OCI-M2 (cell line): ENCODE results near the gene GLO1.
A peak's percentile ranks its signal among the peaks of the same experiment; 100 is the strongest.

ENCODE experiments used
- DNase-seq: peaks from one replicate; lab custom pipeline; 2025; ENCODE audit not compliant: unreplicated experiment; lab: John Stamatoyannopoulos, UW

GLO1 gene

GRCh38 chr6:38673397-38674165 lies 29.4 kb downstream of the GLO1 start:
- DNase-seq: no peak

GRCh38 chr6:38671885-38672467 lies 31.0 kb downstream of the GLO1 start:
- DNase-seq: peak; percentile 60

- no peak for DNase-seq
Measured at GRCh38 chr6:38658418-38659167, 44.4 kb downstream of the GLO1 start.

GRCh38 chr6:38656896-38657295 lies 46.0 kb downstream of the GLO1 start:
- no peak for DNase-seq

GRCh38 chr6:38654263-38654662 lies 48.7 kb downstream of the GLO1 start:
- no peak for DNase-seq

- no peak for DNase-seq
Measured at GRCh38 chr6:38651121-38651784, 51.7 kb downstream of the GLO1 start.

- no peak for DNase-seq
Measured at GRCh38 chr6:38650207-38650752, 52.7 kb downstream of the GLO1 start.

- no peak for DNase-seq
Measured at GRCh38 chr6:38649744-38650143, 53.2 kb downstream of the GLO1 start.

- no peak for DNase-seq
Measured at GRCh38 chr6:38648629-38649028, 54.3 kb downstream of the GLO1 start.

- no peak for DNase-seq
Measured at GRCh38 chr6:38646166-38646878, 56.6 kb downstream of the GLO1 start.

- no peak for DNase-seq
Measured at GRCh38 chr6:38644951-38645350, 58.0 kb downstream of the GLO1 start.

GRCh38 chr6:38640216-38640909 lies 62.6 kb downstream of the GLO1 start:
- no peak for DNase-seq

- no peak for DNase-seq
Measured at GRCh38 chr6:38639498-38640215, 63.3 kb downstream of the GLO1 start, which contains the start of gene BTBD9. BTBD9 (minus strand) TSS chr6:38639929.

GRCh38 chr6:38638941-38639497 lies 63.9 kb downstream of the GLO1 start:
- no peak for DNase-seq

GRCh38 chr6:38637756-38638155 lies 65.2 kb downstream of the GLO1 start:
- no peak for DNase-seq

- DNase-seq: no peak
Measured at GRCh38 chr6:38636027-38636426, 66.9 kb downstream of the GLO1 start.

GRCh38 chr6:38634518-38634917 lies 68.4 kb downstream of the GLO1 start:
- DNase-seq: no peak

- no peak for DNase-seq
Measured at GRCh38 chr6:38632490-38632889, 70.5 kb downstream of the GLO1 start.

- no peak for DNase-seq
Measured at GRCh38 chr6:38631186-38631783, 71.7 kb downstream of the GLO1 start.
